Astrocyte (in vitro differentiated cells and primary cell): Measurements from ENCODE around the gene MUSK. TPM values are rescaled to one million over a fixed set of nuclear protein-coding genes. Genes with fewer than 3 reads are reported as not detected.
"Not testable (repeated sequence)": the region's sequence is repeated elsewhere in the genome, so short reads cannot be mapped to it uniquely, and the experiment has no call there.

Experiments used
- DNase-seq: peaks from one replicate; pipeline ENCODE4 v3.0.0-alpha.2; 2010; ENCODE audit warnings: low read depth
- FAIRE-seq: peaks from 2 replicates; lab custom pipeline; 2011; peaks lifted over from hg19 to GRCh38; lab: Jason Lieb, UNC
- H2AFZ ChIP-seq: 2 replicates; pipeline ENCODE4 v1.6.0; 2012; ENCODE audit warnings: low read depth, low read length, inconsistent platforms
- H3K27ac ChIP-seq: 2 replicates; pipeline ENCODE4 v1.5.1; 2011; ENCODE audit warnings: low read depth, low read length, inconsistent platforms
- H3K27me3 ChIP-seq: 2 replicates; pipeline ENCODE4 v1.6.0; 2011; ENCODE audit warnings: low read length, inconsistent platforms; ENCODE audit not compliant: insufficient read depth
- H3K36me3 ChIP-seq: 2 replicates; pipeline ENCODE4 v1.5.1; 2011; ENCODE audit warnings: low read length, inconsistent platforms; ENCODE audit not compliant: insufficient read depth
- H3K4me1 ChIP-seq: 2 replicates; pipeline ENCODE4 v1.5.1; 2011; ENCODE audit warnings: low read length, inconsistent platforms; ENCODE audit not compliant: insufficient read depth
- H3K4me2 ChIP-seq: 2 replicates; pipeline ENCODE4 v1.6.0; 2012; ENCODE audit warnings: low read length, inconsistent platforms
- H3K4me3 ChIP-seq: 2 replicates; pipeline ENCODE4 v1.5.1; 2011; ENCODE audit warnings: low read depth, mild to moderate bottlenecking, low read length, inconsistent platforms; ENCODE audit not compliant: insufficient read depth
- H3K79me2 ChIP-seq: 2 replicates; pipeline ENCODE4 v1.6.0; 2012; ENCODE audit warnings: mild to moderate bottlenecking, low read length, inconsistent platforms; ENCODE audit not compliant: insufficient read depth
- H3K9ac ChIP-seq: 2 replicates; pipeline ENCODE4 v1.6.0; 2012; ENCODE audit warnings: mild to moderate bottlenecking, low read length, inconsistent platforms
- H3K9me3 ChIP-seq: 2 replicates; pipeline ENCODE4 v1.5.1; 2012; ENCODE audit warnings: low read depth, mild to moderate bottlenecking, low read length, inconsistent platforms; ENCODE audit not compliant: insufficient read depth
- H4K20me1 ChIP-seq: 2 replicates; pipeline ENCODE4 v1.6.0; 2012; ENCODE audit warnings: low read length, inconsistent platforms; ENCODE audit not compliant: insufficient read depth
- H3K27ac Mint-ChIP-seq: one replicate; pipeline ENCODE4 v1.8.0; 2021; ENCODE audit warnings: mild to moderate bottlenecking, mixed read lengths; ENCODE audit not compliant: unreplicated experiment
- H3K27me3 Mint-ChIP-seq: one replicate; pipeline ENCODE4 v1.8.0; 2021; ENCODE audit warnings: low read depth, mixed read lengths; ENCODE audit not compliant: unreplicated experiment
- H3K36me3 Mint-ChIP-seq: one replicate; pipeline ENCODE4 v1.8.0; 2021; ENCODE audit warnings: low read depth, mixed read lengths; ENCODE audit not compliant: unreplicated experiment
- H3K4me1 Mint-ChIP-seq: one replicate; pipeline ENCODE4 v1.8.0; 2021; ENCODE audit warnings: low read depth, mixed read lengths; ENCODE audit not compliant: unreplicated experiment
- H3K4me3 Mint-ChIP-seq: one replicate; pipeline ENCODE4 v1.8.0; 2021; ENCODE audit warnings: mild to moderate bottlenecking, moderate library complexity, mixed read lengths; ENCODE audit not compliant: unreplicated experiment
- H3K9me3 Mint-ChIP-seq: one replicate; pipeline ENCODE4 v1.8.0; 2021; ENCODE audit warnings: mild to moderate bottlenecking, mixed read lengths; ENCODE audit not compliant: unreplicated experiment
- CTCF ChIP-seq: IDR thresholded peaks from 2 replicates; pipeline ENCODE4 v1.5.1; 2011; ENCODE audit warnings: low read depth, mild to moderate bottlenecking, inconsistent platforms, low read length, moderate library complexity; ENCODE audit not compliant: insufficient read depth
- EZH2 ChIP-seq: IDR thresholded peaks from 2 replicates; pipeline ENCODE4 v1.6.1; 2012; ENCODE audit warnings: mild to moderate bottlenecking, low read length, inconsistent platforms; ENCODE audit not compliant: insufficient read depth
- total RNA-seq: library from RNA; stranded (reverse); gene quantifications from 2 replicates; pipeline ENCODE4 v1.2.1, GENCODE V29; 2021

The MUSK gene
- total RNA-seq, 1 donor from 2014 or later, result not detected

GRCh38 chr9:110784309-110784708 is 115.7 kb downstream of the MUSK start:
- DNase-seq (no peak), FAIRE-seq (no peak)
- Histone ChIP-seq H3K9me3 (no peaks in the 10 kb centered on the region), H3K27me3 (no peaks in the 10 kb centered on the region), H3K4me3 (no peak overlapping the region), H3K27ac (no peak overlapping the region), H3K36me3 (no peaks in the 10 kb centered on the region), H2AFZ (no peak overlapping the region), H3K4me2 (no peak overlapping the region), H3K4me1 (no peaks in the 10 kb centered on the region), H3K9ac (no peak overlapping the region), H3K79me2 (no peaks in the 10 kb centered on the region), H4K20me1 (no peaks in the 10 kb centered on the region)
- no peak overlapping the region for H3K27ac Mint-ChIP-seq
- peaks cover 3% of the 10 kb centered on the region for H3K27me3 Mint-ChIP-seq
- H3K4me3 Mint-ChIP-seq, result no peak overlapping the region
- H3K4me1 Mint-ChIP-seq, result no peaks in the 10 kb centered on the region
- TF ChIP-seq EZH2, result no peak
- no peak for TF ChIP-seq CTCF
- no peaks in the 10 kb centered on the region for H3K9me3 Mint-ChIP-seq
- H3K36me3 Mint-ChIP-seq, result no peaks in the 10 kb centered on the region

- no peak overlapping the region for H3K4me3 Mint-ChIP-seq
- no peaks in the 10 kb centered on the region for H3K36me3 ChIP-seq
- H3K4me3 ChIP-seq, result no peak overlapping the region
- no peak overlapping the region for H3K4me2 ChIP-seq
- H3K9ac ChIP-seq, result no peak overlapping the region
- H3K9me3 ChIP-seq, result no peaks in the 10 kb centered on the region
- H4K20me1 ChIP-seq, result no peaks in the 10 kb centered on the region
- no peak overlapping the region for H3K27ac Mint-ChIP-seq
- peaks cover under 1% of the 10 kb centered on the region for H3K27me3 Mint-ChIP-seq
- no peaks in the 10 kb centered on the region for H3K4me1 ChIP-seq
- peak; percentile 78 for FAIRE-seq
- TF ChIP-seq CTCF (no peak), EZH2 (no peak)
- no peak for DNase-seq
- no peak overlapping the region for H2AFZ ChIP-seq
- no peaks in the 10 kb centered on the region for H3K79me2 ChIP-seq
- no peak overlapping the region for H3K27ac ChIP-seq
- no peaks in the 10 kb centered on the region for H3K36me3 Mint-ChIP-seq
- no peaks in the 10 kb centered on the region for H3K27me3 ChIP-seq
- no peaks in the 10 kb centered on the region for H3K9me3 Mint-ChIP-seq
- H3K4me1 Mint-ChIP-seq, result no peaks in the 10 kb centered on the region
Observed at GRCh38 chr9:110785166-110785565, 116.6 kb downstream of the MUSK start.

- not testable (repeated sequence) for H3K4me3 Mint-ChIP-seq, FAIRE-seq, H3K79me2 ChIP-seq
Observed at GRCh38 chr9:110788396-110788795, 119.8 kb downstream of the MUSK start.

More at GRCh38 chr9:110788396-110788795, 119.8 kb downstream of the MUSK start:
- H3K4me3 ChIP-seq, H2AFZ ChIP-seq, H3K36me3 ChIP-seq, DNase-seq, H3K9me3 Mint-ChIP-seq, H3K9me3 ChIP-seq, H3K27me3 ChIP-seq, H3K4me2 ChIP-seq, H3K27ac Mint-ChIP-seq, H3K36me3 Mint-ChIP-seq, H3K27ac ChIP-seq, H3K27me3 Mint-ChIP-seq, H3K4me1 ChIP-seq, H3K4me1 Mint-ChIP-seq, H4K20me1 ChIP-seq, H3K9ac ChIP-seq: not testable (repeated sequence)
